NCI-H774 (cell line): ENCODE data around the gene TSGA10.
"Not testable (repeated sequence)": the region's sequence is repeated elsewhere in the genome, so short reads cannot be mapped to it uniquely, and the experiment has no call there.

Source experiments
- DNase-seq: peaks from one replicate; lab custom pipeline; 2025; lab: John Stamatoyannopoulos, UW

The TSGA10 gene, protein sequence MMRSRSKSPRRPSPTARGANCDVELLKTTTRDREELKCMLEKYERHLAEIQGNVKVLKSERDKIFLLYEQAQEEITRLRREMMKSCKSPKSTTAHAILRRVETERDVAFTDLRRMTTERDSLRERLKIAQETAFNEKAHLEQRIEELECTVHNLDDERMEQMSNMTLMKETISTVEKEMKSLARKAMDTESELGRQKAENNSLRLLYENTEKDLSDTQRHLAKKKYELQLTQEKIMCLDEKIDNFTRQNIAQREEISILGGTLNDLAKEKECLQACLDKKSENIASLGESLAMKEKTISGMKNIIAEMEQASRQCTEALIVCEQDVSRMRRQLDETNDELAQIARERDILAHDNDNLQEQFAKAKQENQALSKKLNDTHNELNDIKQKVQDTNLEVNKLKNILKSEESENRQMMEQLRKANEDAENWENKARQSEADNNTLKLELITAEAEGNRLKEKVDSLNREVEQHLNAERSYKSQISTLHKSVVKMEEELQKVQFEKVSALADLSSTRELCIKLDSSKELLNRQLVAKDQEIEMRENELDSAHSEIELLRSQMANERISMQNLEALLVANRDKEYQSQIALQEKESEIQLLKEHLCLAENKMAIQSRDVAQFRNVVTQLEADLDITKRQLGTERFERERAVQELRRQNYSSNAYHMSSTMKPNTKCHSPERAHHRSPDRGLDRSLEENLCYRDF

DNA sequence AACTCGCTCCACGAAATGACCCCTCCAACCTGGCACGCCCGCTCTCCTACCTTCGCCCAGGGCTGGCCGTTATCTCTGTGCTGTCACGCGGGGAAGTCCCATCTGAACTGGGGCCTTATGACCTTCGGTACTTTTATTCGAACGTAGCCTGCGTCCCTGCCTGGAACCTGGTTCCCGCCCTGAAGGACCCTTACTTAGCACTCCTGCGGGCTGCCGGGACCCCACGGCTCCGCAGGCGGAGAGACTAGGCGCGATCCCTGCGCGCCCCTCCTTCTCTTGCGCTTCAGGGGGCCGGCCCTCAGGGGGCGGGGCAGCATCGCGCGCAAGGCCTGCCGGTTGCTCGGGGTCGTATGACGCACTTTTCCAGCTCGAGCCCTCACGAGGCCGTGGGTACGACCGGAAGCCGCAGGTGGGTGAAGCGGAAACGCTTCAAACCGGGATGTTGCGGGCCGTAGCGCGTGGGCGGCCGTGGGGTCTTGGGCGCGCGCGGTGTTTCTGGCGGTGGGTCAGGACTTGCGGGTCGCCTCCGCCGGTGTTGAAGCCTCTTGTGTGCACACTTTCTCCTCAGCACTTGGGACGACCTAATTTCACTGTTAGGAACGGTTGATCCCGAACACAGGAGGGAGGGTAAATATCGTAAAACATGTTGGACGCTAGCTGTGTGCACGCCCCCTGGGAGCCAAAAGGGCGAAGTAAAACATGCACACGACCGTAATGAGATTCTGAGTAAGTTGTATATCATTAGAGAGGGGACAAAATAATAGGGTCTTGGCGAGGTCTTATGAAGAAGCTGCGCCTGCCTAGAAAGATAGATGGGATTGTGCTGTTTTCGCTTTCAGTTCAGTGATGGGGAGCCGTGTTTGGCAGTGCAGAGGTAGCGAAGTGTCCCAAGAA, at the start of gene TSGA10, which contains the start of gene LIPT1:
Gene TSGA10 (minus strand): TSS at position 300 of the 894 bp plus-strand sequence. CDS start 45,503 bp downstream, outside the sequence.
Gene LIPT1 (plus strand): TSS at position 325 of the 894 bp plus-strand sequence. CDS start 6,991 bp downstream, outside the sequence.
- DNase-seq: peak; percentile 89

DNA sequence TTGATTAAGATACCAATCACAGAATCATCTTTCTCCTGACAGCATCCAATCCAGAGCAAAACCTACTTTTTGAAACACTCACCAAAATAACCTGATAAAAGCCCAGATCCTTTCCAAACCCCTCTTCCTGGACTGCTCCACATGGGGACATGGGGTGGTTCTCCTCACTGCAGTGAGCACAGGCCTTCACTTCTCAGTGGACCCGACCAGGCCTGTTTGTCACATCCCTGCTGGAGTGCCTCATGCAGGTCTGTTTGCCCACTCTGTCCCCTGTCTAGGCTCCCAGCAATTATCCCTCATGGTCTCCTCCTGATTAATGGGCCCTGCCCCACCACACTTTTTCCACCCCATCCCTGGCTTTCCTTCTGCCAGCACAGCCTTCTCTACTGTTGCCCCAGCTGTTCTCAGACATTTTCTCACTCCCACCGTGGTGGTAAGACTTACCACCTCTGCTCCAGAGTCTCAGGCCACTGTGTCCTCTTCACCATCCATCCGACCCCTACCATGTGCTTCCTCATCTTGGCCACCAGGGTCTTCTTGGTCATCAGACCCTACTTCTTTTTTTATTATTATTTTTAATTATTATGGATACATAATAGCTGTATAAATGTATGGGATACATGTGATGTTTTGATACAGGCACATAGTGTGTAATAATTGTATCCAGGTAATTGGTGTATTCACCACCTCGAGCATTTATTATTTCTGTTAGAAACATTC, 47.4 kb upstream of the TSGA10 start:
- no peak for DNase-seq

DNA sequence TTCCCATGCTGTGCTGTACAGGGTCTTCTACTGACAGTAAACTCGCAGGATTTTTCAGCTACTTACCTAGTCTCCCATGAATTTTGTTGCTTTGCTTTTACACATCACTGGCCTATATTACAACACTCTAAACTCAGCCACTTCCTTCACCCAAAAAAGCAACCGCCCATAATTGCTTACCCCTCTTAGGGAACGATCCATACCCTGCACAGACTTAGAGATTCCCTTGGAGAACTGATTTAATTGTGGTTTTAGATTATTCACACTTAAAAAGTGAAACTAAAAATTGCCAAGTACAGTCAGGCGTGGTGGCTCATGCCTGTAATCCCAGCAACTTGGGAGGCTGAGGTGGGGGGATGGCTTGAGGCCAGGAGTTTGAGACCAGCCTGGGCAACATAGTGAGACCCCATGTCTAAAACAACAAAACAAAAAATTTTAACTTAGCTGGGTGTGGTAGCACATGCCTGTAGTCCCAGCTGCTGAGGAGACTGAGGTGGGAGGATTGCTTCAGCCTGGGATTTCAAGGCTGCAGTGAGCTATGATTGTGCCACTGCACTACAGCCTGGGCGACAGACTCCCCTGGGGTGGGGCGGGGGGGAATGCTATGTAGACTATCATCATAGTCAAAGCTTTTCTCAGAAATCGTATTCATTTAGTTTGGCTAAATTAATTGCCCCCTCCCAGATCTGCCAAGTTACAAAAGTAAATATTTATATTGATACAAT, 45.5 kb upstream of the TSGA10 start:
- DNase-seq: no peak

DNA sequence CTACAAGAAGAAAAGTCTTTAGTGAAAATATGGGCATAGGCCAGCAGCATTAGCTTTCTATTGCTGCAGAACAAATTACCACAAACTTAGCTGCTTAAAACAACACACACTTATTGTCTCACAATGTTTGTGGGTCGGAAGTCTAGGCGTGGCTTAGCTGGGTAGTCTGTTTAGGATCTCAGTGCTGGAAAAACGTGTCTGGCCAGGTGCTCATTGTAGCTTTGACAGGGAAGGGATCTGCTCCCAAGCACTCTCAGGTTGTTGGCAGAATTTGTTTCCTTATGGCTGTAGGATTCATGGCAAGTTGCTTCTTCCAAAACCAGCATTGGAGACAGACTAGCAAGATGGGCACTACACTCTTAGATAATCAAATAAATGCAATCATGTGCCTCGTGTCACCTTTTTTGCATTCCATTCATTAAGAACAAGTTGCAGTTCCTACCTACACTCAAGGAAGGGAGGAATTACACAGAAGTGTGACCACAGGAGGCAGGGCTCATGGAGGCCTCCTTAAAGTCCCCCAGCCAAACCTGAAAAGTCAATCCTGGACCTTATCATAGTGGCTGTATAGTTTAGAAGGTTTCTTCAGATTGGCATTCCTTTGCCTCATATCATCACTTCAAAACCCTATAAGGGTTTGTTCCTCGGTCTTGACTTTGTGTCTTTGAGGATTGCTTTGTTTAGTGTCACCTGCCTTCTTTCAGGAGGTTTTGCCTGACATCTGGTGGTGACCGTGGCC, 43.5 kb upstream of the TSGA10 start:
- no peak for DNase-seq

DNA sequence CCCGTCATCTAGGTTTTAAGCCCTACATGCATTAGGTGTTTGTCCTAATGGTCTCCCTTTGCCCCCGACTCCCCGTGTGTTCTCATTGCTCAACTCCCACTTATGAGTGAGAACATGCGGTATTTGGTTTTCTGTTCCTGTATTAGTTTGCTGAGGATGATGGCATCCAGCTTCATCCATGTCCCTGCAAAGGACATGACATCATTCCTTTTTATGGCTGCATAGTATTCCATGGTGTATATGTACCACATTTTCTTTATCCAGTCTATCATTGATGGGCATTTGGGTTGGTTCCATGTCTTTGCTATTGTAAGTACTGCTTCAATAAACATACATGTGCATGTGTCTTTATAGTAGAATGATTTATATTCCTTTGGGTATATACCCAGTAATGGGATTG, 37.6 kb upstream of the TSGA10 start:
- not testable (repeated sequence) for DNase-seq

DNA sequence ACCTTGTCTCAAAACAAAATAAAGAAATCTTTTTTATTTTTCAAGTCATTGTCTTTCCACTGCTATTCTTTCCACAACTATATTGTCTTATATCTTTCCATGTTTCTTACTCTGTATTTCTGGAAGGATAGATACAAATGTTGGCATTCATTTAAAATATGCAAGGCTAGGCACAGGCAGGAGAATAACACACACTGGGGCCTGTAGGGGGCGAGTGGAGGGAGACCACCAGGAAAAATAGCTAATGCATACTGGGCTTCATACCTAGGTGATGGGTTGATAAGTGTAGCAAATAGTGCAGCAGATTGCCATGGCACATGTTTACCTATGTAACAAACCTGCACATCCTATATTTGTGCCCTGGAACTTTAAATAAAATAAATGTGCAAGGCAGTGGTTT, 35.8 kb upstream of the TSGA10 start:
- no peak for DNase-seq

DNA sequence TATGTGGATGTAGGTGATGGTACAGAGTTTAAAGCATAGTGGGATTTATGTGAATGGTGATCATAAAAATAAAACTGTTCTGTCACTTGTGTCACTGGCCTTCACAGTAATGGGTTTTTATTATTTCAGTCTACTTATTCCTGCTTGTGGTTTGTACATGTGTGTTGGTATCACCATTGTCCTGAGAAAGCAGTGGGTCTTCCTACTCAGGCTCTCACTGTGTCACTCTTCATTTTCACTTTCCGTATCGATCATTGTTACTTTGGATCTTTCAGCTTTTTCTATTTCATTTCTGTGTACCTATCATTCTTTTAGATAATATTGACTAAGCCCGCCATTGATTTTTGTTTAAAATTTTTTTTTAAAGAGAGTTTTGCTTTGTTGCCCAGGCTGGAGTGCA, 33.6 kb upstream of the TSGA10 start:
- DNase-seq: no peak

DNA sequence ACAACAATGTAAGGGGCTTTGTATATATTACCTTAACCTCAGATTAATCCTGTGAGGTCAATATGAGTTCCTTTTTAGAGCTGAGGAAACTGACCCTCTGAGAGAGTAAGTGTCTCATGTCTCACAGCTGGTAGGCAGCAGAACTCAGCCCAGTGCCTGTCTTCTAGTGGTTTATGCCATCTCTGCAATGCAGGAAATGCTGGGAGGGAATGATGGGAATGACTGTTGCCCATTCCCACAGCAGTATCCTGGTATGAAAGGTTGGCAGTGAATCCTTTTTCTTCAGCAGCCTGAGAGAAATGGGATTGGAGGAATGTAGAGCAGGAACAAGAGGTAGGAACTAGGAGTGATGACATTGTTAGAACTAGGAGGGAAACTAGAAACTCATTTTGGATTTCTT, 32.3 kb upstream of the TSGA10 start:
- DNase-seq: no peak

DNA sequence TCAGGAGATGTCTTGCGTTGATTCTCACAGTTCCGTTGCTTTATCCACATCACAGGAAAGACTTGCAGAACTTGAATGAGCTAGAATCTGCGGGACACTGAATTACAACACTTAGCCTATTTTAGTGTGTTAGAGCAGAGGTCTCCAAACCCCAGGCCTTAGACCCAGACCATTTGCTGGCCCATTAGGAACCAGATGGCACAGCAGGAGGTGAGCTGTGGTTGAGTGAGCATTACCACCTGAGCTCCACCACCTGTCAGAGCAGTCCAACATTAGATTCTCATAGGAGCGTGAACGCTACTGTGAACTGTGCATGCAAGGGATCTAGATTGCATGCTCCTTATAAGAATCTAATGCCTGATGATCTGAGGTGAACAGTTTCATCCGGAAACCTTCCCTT, 30.1 kb upstream of the TSGA10 start:
- DNase-seq: no peak

DNA sequence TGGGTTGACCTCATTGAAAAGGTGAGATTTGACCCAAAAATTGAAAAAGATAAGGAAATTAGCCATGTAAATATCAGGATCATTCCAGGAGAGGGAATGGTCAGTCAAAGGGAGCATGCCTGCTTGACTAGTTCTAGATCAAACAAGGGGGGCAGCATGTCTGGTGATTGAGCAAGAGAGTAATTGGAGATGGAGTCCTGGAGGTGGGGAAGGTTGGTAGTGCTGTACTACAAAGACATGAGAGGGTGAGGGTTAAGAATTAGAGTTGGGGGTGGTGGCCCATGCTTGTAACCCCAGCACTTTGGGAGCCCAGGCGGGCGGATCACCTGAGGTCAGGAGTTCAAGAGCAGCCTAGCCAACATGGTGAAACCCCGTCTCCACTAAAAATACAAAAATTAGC, 28.3 kb upstream of the TSGA10 start:
- no peak for DNase-seq

DNA sequence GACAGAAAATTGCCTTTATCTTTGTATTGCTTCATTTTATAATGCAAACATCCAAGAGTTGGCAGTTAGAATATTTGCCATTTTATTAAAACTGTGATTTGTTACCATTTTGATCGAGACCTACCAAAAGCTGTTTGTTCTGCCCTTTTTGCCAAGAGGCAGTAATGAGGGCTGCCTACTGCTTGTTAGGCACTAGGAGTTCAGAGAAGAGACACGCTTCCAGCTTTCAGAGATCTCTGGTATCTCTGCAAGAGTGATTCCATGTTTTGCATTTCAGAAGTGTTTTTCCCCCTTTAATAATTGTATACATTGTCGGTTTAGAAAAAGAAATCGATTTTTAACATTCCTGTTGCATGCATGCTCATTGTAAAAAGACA, 26.9 kb upstream of the TSGA10 start:
- DNase-seq: peak; percentile 12

DNA sequence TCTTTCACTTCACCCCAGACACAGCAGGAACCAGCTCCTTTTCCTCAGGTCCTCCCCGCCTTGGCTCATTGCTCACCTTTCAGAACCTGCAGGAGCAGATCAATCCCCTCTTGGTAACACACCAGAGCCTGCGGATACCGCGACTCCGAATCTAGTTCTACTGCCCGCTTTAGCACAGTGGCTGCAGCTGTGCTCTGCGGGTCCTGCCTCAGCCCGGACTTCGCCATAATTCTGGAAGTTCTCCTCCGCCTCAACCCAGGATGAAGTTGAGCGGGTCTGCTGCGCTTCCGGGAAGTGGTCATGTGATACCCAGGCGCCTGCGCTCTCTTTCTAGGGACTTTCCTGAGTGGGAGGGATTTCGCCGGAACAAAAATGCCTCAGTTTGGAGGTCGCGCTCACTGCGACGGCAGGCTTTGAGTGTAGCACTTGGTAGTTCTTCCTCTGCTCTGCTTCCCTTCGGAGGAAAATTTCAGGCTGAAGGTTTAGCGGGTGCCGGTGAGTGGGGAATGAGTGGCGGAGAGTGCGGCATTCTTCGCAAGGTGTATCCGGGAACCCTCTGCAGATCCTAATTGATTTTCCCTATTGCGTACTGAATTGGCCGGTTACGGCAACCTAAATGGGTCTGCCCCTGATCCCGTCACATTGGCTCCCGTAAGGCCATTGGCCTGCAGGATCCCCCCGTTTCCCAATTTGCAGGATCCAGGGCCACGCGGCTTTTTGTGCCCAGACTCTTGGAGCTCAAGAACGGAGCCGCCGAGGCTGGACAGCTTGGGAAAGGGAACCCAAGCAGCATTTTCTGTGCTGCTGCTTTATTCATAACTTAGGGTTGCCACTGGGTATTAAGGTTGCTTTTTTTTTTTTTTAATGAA, 26.2 kb upstream of the TSGA10 start, which contains the start of the genes MITD1 and MRPL30:
Gene MITD1 (minus strand): TSS at position 304 of the 869 bp plus-strand sequence. CDS start 77 bp downstream, at position 227.
Gene MRPL30 (plus strand): TSS at position 430 of the 869 bp plus-strand sequence. CDS start 5,020 bp downstream, outside the sequence.
- peak; percentile 94 for DNase-seq

DNA sequence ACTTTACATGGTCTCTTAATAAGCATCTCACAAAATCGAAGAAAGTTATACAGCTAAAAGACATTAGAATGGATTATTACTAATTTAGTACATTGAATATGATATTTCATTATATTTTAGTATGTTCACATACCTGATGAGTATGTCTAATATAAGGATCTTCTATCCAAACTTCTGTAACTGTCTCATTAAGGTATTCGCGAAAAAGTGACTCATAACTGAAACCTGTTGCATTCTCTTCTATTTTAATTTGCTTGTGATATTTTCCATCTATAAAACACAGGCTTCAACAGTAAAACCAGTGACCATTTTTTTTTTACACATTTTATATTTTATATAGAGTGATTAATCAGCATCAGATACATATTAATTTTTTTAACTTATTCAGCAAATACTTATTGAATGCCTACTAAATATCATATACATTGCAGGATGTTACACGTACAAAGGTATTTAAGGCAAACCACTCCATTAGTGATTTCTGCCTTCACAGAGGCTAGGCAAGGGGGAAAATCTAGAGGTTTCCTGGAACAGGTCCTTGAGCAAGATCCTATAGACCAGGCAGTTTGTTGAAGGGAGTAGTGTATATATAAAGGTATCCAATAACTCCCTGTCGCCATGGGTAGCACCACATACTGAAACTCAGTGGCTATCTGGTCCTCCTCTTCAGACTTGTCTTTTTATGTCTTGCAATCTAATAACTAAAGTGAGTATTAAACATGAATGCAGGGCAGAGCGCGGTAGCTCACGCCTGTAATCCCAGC, 16.8 kb upstream of the TSGA10 start:
- no peak for DNase-seq

DNA sequence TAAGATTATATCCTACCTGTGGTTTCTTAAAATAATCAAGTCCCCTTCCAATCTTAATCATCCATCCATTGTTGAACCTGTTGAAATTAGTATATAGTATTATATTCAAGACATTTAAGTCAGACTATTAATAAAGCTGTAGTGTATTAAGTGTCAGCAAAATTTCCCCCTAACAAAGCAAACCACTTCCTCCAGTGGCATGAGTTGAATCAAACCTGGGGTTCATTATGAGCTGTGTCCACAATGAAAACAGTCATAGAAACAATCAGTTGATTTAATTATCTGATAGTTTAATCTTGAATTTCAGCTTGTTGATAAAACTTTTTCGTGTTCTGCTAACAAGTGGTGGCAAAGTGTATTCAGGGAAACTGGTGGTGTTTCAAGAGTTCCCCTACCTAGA, 14.8 kb upstream of the TSGA10 start:
- no peak for DNase-seq

DNA sequence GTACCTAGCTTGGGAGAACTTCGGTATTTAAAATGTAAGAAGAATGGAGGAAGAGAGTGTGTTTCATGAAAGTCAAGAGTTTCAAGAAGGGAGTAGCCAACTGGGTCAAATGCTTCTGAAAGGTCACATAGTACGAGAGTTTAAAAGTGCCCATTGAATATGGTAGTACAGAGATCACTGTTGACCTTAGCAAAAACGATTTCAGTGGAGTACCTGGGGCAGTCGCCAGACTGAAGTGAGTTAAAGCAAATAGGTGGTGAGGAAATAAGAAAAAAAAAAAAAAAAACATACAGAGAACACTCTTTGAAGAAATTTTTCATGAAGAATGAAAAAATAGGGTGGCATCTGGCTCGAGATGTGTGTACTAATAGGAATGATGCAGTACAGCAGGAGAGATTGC, 11.5 kb upstream of the TSGA10 start:
- no peak for DNase-seq

DNA sequence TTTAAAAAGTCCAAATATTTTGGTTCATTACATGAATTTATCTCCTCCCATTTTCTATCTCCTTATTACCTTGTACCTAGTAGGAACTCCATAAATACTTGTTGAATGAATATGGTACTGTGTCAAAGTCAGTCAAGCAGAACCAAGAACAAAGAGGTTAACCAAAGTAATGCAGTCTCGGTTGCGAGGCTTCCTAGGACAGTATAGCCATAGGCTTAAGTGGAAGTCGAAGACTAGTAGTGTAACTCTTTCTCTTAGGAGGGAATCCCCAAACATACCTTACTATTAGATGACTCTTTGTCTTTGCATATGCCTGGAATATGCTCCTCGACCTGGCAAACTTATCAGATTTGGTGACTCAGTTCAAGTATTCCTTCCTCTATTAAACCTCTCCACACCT, 4.9 kb upstream of the TSGA10 start:
- no peak for DNase-seq

DNA sequence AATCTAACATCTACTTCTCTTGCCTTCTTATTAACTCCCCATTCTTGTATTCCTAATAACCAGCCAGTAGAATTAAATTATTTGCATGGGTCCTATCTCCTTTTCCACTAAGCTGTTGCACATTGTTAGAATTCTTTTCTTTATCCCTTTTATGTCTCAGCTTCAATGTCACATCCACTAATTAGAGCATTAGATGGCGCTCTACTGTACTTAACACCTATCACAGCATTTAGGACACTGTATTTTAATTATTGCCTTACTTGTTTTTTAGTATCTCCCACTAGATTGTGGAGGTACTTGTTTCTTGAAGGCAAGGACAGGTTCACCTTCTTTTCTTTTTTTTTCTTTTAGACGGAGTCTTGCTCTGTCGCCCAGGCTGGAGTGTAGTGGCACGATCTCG, 3.9 kb upstream of the TSGA10 start:
- DNase-seq: no peak

DNA sequence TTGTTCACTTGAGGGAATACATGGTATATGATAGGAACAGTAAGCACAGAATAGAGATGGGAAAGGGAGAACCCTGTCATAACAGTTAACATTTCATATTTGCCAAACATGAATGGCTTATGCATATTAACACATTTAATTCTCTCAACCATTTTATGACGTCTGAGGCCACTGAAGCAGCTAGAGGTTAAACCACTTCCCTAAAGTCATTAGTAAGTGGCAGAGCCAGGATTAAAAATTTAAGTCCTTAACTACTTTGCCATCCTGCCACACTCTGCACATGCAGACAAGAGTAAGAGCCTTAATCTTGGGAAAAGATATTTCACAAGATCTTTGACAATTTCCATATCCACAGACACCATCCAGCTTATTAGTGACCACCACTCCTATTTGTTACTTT, 2.1 kb upstream of the TSGA10 start:
- DNase-seq: no peak
